ENCODE results near the gene GXYLT2. TPM values are rescaled to one million over a fixed set of nuclear protein-coding genes. Genes with fewer than 3 reads are reported as not detected.

Gene GXYLT2
- total RNA-seq, 2 donors from 2014 or later, result 7.7 to 20.9 TPM

DNA sequence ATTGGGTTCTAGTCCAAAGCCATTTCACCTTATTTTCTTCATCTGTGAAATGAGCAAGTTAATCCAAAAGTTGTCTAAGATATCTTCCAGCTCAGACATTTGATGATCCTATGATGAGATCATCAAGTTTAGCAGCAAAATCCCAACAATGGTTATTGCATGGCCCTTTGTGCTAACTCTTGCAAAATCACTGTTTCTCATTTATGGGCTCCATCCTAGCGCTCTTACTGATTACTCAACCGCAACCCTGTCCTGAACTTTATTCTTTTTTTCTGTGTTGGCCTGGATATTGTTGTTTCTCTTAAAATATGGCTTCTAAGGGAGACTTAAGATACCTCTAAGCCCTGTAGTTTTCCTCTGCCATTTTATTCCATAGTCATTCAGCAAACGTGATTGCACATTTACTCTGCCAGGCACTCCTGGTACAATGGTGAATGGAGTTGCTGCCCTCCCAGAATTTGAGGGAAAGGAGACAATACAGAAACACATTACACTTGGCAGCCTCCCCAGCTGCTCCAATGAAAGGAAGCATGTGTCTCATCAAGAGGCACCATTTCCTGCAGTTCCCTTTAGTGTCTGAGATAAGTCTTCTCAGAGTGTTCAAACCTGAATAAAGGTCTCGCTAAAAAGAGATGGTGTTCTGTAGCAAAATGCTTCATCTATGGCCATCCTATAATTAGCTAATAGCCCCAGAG is 4.4 kb downstream of the GXYLT2 start:
- TF ChIP-seq, protein P1, sequence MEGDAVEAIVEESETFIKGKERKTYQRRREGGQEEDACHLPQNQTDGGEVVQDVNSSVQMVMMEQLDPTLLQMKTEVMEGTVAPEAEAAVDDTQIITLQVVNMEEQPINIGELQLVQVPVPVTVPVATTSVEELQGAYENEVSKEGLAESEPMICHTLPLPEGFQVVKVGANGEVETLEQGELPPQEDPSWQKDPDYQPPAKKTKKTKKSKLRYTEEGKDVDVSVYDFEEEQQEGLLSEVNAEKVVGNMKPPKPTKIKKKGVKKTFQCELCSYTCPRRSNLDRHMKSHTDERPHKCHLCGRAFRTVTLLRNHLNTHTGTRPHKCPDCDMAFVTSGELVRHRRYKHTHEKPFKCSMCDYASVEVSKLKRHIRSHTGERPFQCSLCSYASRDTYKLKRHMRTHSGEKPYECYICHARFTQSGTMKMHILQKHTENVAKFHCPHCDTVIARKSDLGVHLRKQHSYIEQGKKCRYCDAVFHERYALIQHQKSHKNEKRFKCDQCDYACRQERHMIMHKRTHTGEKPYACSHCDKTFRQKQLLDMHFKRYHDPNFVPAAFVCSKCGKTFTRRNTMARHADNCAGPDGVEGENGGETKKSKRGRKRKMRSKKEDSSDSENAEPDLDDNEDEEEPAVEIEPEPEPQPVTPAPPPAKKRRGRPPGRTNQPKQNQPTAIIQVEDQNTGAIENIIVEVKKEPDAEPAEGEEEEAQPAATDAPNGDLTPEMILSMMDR (IDR thresholded peaks at IDR 0.05), result no peak
- TF ChIP-seq POLR2A (IDR thresholded peaks at IDR 0.05) (no peak), POLR2AphosphoS5 (IDR thresholded peaks at IDR 0.05) (no peak)
- no peak overlapping the region for H3K27ac ChIP-seq
- DNase-seq (ENCODE audit: low spot score), result no peak
- 51% methylated on average over 4 of the region's 4 CpGs for WGBS
- no peaks in the 10 kb centered on the region for H3K9me3 ChIP-seq
- no peak overlapping the region for H3K4me3 ChIP-seq
- intact Hi-C loops (cut with DNase I), result no loop called here
- H3K36me3 ChIP-seq, result no peaks in the 10 kb centered on the region
- H3K27me3 ChIP-seq (replicated peaks; ENCODE audit: insufficient read depth), result no peaks in the 10 kb centered on the region
- no peaks in the 10 kb centered on the region for H3K4me1 ChIP-seq (replicated peaks)

DNA sequence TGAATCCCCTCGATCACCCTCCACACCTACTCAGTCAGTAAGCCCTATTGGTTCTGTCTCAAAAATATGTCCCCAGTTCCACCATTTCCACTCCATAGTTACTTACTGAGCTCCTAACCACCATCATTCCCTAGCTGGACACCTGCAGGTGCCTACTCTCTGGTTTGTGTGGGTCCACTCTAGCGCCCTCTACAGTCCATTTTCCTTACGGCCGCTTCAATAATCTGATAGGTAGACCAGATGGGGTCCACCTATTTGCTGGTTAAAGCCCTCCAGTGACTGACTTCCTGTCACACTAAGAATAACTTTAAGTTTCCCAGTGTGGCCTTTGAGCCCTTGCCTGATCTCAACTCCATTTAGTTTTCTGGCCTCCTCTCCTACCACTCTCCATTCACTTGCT is 5.0 kb downstream of the GXYLT2 start:
- intact Hi-C loops (cut with DNase I), result no loop called here
- TF ChIP-seq POLR2A (IDR thresholded peaks at IDR 0.05), result no peak
- no peak for TF ChIP-seq POLR2AphosphoS5 (IDR thresholded peaks at IDR 0.05)
- TF ChIP-seq, protein P1 (IDR thresholded peaks at IDR 0.05), result no peak
- Histone ChIP-seq H3K36me3 (no peaks in the 10 kb centered on the region), H3K4me3 (no peak overlapping the region), H3K9me3 (no peaks in the 10 kb centered on the region), H3K4me1 (replicated peaks) (no peaks in the 10 kb centered on the region), H3K27ac (no peak overlapping the region), H3K27me3 (replicated peaks; ENCODE audit: insufficient read depth) (no peaks in the 10 kb centered on the region)
- WGBS, result 72% methylated on average over 4 of the region's 4 CpGs
- no peak for DNase-seq (ENCODE audit: low spot score)

GRCh38 chr3:72894976-72895552 is 7.2 kb downstream of the GXYLT2 start:
- intact Hi-C loops (cut with DNase I), result no loop called here
- H3K27me3 ChIP-seq (replicated peaks; ENCODE audit: insufficient read depth), result no peaks in the 10 kb centered on the region
- no peaks in the 10 kb centered on the region for H3K36me3 ChIP-seq
- WGBS, result 86% methylated on average over 5 of the region's 5 CpGs
- no peak for DNase-seq (ENCODE audit: low spot score)
- no peaks in the 10 kb centered on the region for H3K4me1 ChIP-seq (replicated peaks)
- TF ChIP-seq POLR2AphosphoS5 (IDR thresholded peaks at IDR 0.05), result no peak
- TF ChIP-seq, protein P1 (IDR thresholded peaks at IDR 0.05), result no peak
- no peak for TF ChIP-seq POLR2A (IDR thresholded peaks at IDR 0.05)
- no peak overlapping the region for H3K4me3 ChIP-seq
- H3K9me3 ChIP-seq, result no peaks in the 10 kb centered on the region
- no peak overlapping the region for H3K27ac ChIP-seq

- intact Hi-C loops (cut with DNase I), result no loop called here
- Histone ChIP-seq H3K4me1 (replicated peaks) (no peaks in the 10 kb centered on the region), H3K27ac (no peak overlapping the region), H3K36me3 (no peaks in the 10 kb centered on the region), H3K9me3 (no peaks in the 10 kb centered on the region), H3K27me3 (replicated peaks; ENCODE audit: insufficient read depth) (no peaks in the 10 kb centered on the region), H3K4me3 (no peak overlapping the region)
- 41% methylated on average over 4 of the region's 4 CpGs for WGBS
- no peak for DNase-seq (ENCODE audit: low spot score)
- TF ChIP-seq POLR2A (IDR thresholded peaks at IDR 0.05), result no peak
- TF ChIP-seq, protein P1 (IDR thresholded peaks at IDR 0.05), result no peak
- TF ChIP-seq POLR2AphosphoS5 (IDR thresholded peaks at IDR 0.05), result peak; percentile 7
These were observed 9.3 kb downstream of the GXYLT2 start for GRCh38 chr3:72896996-72897757.

Measured in prostate gland (tissue), 2 donors.